GM19452 (cell line): ENCODE data around the gene IFNA7.
A peak's percentile ranks its signal among the peaks of the same experiment; 100 is the strongest.
"Not testable (repeated sequence)": the region's sequence is repeated elsewhere in the genome, so short reads cannot be mapped to it uniquely, and the experiment has no call there.

ENCODE experiments used
- ATAC-seq: cut with Tn5 transposase; IDR thresholded peaks from one replicate; pipeline ENCODE4 v1.9.1; 2021; ENCODE audit not compliant: unreplicated experiment

The IFNA7 gene

DNA sequence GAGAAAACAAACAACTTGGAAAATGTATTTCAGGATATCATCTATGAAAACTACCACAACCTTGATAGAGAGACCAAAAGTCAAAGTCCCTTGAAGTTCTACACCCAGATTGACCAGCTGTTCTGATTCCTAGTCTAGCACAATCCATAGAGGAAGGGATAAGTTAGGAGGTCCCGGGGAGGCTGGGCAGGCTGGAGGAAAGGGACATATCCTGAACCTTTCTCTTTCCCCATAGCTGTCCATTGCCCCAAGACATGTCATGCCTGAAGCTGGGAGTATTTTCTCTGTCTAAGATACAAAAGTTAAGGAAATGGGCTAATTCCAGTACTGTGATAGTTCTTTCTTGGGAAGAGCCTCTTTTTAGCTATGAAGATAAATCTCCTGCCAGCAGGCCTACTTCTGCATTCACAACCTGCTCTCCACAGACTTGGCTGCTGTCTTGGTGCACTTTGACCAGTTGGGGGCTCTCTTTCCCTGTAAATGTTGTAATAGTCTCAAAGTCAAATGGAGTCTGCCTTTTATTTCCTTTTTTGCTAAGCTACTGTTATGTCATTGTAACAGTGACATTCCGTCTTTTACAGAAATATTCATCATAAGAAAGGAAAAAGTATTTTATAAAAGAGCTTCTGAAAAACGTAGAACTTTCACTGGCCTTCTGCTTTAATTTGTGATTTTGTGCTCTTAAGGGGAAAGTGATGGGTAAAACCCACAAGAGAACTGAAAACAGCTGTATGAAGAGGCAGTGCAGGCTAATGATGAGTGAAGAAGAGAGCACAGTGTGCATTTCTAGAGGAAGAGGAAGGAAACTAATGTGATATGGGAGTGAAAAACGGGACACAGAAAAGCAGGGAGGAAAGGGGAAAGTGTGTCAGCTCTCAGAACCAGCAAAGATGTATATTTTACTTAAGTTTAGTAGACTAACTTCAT lies 18.9 kb downstream of the IFNA7 start:
- ATAC-seq: peak; percentile 96

DNA sequence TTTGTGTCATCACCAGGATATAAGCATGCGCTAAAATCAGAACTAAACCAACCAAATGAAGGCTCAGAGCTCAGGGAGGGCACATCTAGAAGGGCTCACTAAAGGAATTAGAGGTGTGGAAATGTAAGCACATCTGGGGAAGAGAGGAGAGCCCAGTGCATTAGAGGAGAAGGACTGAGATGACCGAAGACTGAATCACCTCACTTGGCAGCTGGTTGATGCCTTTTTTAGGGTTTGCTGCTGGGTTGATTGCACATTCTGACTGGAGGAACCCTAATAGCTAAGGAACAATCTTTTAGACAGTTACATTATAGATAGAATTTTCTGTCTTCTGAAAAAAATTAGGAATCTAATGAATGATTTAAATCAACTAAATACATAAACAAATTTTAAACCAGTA lies 27.3 kb downstream of the IFNA7 start:
- ATAC-seq: no peak

- ATAC-seq: no peak
These were observed 29.8 kb downstream of the IFNA7 start for GRCh38 chr9:21172156-21172555.

DNA sequence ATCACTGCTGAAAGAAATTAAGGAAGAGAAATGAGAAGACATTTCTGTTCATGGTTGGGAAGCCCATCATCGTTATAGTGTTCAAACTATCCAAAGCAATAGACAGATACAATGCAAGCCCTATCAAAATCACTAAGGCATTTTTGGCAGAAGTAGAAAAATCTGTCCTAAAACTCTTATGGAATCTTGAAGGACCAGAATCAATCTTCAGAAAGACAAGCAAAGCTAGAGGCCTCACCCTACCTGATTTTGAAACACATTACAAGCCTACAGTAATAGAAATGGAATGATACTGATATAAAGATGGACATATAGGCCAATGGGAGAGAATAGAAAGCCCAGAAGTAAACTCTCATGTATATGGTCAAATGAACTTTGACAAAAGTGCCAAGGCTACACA lies 30.7 kb downstream of the IFNA7 start:
- no peak for ATAC-seq

GRCh38 chr9:21166560-21166959 lies 35.4 kb downstream of the IFNA7 start, which contains the start of gene IFNA21:
Gene IFNA21 (minus strand): TSS chr9:21166660. CDS start chr9:21166612, 48 bp downstream.
- not testable (repeated sequence) for ATAC-seq

DNA sequence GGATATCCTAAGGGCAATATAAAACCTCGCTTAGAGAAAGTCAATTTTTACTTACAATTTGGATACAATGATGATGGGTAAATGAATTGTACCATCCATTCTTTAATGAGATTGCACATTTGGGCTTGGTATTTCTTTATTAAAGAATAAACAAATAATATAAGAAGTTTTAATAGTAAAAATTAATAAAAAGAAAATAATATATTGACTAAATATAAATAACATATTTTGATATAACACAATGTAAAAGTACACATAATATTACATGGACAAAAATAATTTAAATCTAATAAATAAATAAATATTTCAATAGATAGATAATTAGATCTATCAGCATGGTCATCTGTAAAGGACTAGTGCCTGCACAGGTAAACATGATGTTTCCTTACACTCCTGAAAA lies 36.5 kb downstream of the IFNA7 start:
- no peak for ATAC-seq

GRCh38 chr9:21160178-21160577 lies 41.8 kb downstream of the IFNA7 start:
- peak; percentile 99 for ATAC-seq

DNA sequence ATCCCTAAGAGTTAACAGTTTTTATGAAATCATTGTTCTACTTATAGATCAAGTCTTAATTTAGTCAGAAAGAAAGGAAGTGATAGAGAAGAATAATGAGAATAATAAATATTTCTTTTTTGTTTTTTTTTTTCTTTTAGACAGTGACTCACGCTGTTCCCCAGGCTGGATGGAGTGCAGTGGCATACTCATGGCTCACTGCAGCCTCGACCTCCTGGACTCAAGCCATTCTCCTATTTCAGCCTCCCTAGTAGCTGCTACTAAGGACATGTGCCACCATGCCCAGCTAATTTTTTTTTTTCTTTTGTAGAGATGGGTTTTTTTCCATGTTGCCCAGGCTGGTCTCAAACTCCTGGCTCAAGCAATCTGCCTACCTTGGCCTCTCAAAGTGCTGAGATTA lies 46.5 kb downstream of the IFNA7 start:
- no peak for ATAC-seq

- ATAC-seq: peak; percentile 93
These were observed 47.9 kb downstream of the IFNA7 start for GRCh38 chr9:21154018-21154608.

- peak; percentile 38 for ATAC-seq
These were observed 48.5 kb downstream of the IFNA7 start for GRCh38 chr9:21153336-21154017.
